Measurements from ENCODE around the gene EFNB1. TPM values are rescaled to one million over a fixed set of nuclear protein-coding genes. Genes with fewer than 3 reads are reported as not detected.

The EFNB1 gene
- total RNA-seq, 2 experiments from 2014 or later, result 2.9 to 3.1 TPM

- Mint-ChIP-seq H3K27ac (no peak overlapping the region), H3K9me3 (no peaks in the 10 kb centered on the region)
- CTCF ChIA-PET, result no interaction called here
Measured at GRCh38 chrX:68789966-68790365, 38.9 kb upstream of the EFNB1 start.

GRCh38 chrX:68792083-68792482, 36.7 kb upstream of the EFNB1 start:
- Mint-ChIP-seq H3K27me3 (no peaks in the 10 kb centered on the region), H3K27ac (no peak overlapping the region), H3K36me3 (ENCODE audit: low read depth) (no peaks in the 10 kb centered on the region), H3K4me3 (no peak overlapping the region), H3K4me1 (ENCODE audit: low read depth) (no peaks in the 10 kb centered on the region), H3K9me3 (no peaks in the 10 kb centered on the region)
- no peak overlapping the region for H3K27ac ChIP-seq (ENCODE audit: low read depth in 1 of 2, low read length in 2 of 2)
- H3K4me3 ChIP-seq (ENCODE audit: low read length), result no peak overlapping the region
- POLR2A ChIA-PET, result no interaction called here
- no peaks in the 10 kb centered on the region for H3K27me3 ChIP-seq (ENCODE audit: control insufficient read depth in 1 of 2, insufficient read depth in 2 of 2, low read length in 2 of 2)
- no peaks in the 10 kb centered on the region for H3K4me1 ChIP-seq (ENCODE audit: insufficient read depth, low read length)
- H3K36me3 ChIP-seq (ENCODE audit: insufficient read depth, low read length), result no peaks in the 10 kb centered on the region
- CTCF ChIA-PET, result interaction anchor here (1.1 kb wide), 1 partner anchor 15 kb away, joined by 3 read pairs; no protein-coding TSS in a partner anchor
- intact Hi-C loops (cut with DNase I, micrococcal nuclease), result no loop called here
- no peaks in the 10 kb centered on the region for H3K9me3 ChIP-seq (ENCODE audit: control insufficient read depth in 1 of 2, insufficient read depth in 1 of 2, low read length in 2 of 2)
- no peak for ATAC-seq (ENCODE audit: poor library complexity)
- DNase-seq, result peak in 1 of 14 experiments; percentile 15
- TF ChIP-seq, protein P1, sequence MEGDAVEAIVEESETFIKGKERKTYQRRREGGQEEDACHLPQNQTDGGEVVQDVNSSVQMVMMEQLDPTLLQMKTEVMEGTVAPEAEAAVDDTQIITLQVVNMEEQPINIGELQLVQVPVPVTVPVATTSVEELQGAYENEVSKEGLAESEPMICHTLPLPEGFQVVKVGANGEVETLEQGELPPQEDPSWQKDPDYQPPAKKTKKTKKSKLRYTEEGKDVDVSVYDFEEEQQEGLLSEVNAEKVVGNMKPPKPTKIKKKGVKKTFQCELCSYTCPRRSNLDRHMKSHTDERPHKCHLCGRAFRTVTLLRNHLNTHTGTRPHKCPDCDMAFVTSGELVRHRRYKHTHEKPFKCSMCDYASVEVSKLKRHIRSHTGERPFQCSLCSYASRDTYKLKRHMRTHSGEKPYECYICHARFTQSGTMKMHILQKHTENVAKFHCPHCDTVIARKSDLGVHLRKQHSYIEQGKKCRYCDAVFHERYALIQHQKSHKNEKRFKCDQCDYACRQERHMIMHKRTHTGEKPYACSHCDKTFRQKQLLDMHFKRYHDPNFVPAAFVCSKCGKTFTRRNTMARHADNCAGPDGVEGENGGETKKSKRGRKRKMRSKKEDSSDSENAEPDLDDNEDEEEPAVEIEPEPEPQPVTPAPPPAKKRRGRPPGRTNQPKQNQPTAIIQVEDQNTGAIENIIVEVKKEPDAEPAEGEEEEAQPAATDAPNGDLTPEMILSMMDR (IDR thresholded peaks at IDR 0.05), result no peak

More at GRCh38 chrX:68789966-68790365, 38.9 kb upstream of the EFNB1 start:
- H3K36me3 Mint-ChIP-seq (ENCODE audit: low read depth), result no peaks in the 10 kb centered on the region
- Histone ChIP-seq H3K4me1 (ENCODE audit: insufficient read depth, low read length) (no peaks in the 10 kb centered on the region), H3K27me3 (ENCODE audit: control insufficient read depth in 1 of 2, insufficient read depth in 2 of 2, low read length in 2 of 2) (no peaks in the 10 kb centered on the region), H3K9me3 (ENCODE audit: control insufficient read depth in 1 of 2, insufficient read depth in 1 of 2, low read length in 2 of 2) (no peaks in the 10 kb centered on the region), H3K4me3 (ENCODE audit: low read length) (no peak overlapping the region), H3K36me3 (ENCODE audit: insufficient read depth, low read length) (no peaks in the 10 kb centered on the region), H3K27ac (ENCODE audit: low read depth in 1 of 2, low read length in 2 of 2) (no peak overlapping the region)
- ATAC-seq (ENCODE audit: poor library complexity), result no peak
- H3K4me3 Mint-ChIP-seq, result no peak overlapping the region
- no peak for DNase-seq
- intact Hi-C loops (cut with DNase I, micrococcal nuclease), result no loop called here
- TF ChIP-seq, protein P1 (IDR thresholded peaks at IDR 0.05), result no peak
- POLR2A ChIA-PET, result no interaction called here
- no peaks in the 10 kb centered on the region for H3K27me3 Mint-ChIP-seq
- H3K4me1 Mint-ChIP-seq (ENCODE audit: low read depth), result no peaks in the 10 kb centered on the region

DNA sequence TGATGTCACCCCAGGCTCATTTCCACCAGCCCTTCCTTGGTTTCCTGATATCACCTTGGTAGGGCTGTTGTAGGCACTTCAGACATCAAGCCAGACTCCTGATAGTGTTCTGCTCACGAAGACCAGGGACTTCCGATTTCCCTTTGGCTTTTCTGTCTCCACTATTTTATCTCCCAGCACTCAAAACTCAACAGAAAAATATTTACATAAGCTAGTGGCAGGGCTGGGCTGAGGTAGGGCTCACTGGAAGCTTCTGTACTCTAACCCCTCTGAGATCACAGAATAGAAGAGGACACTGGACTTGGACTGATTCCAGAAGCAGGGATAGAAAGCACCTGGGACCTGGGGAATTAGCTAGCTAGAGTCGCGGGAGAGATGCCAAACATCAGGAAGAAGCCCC, 34.4 kb upstream of the EFNB1 start:
- Histone ChIP-seq H3K36me3 (ENCODE audit: insufficient read depth, low read length) (no peaks in the 10 kb centered on the region), H3K4me1 (ENCODE audit: insufficient read depth, low read length) (no peaks in the 10 kb centered on the region), H3K9me3 (ENCODE audit: control insufficient read depth in 1 of 2, insufficient read depth in 1 of 2, low read length in 2 of 2) (peaks cover 0 to 6% of the 10 kb centered on the region in 2 experiments), H3K27me3 (ENCODE audit: control insufficient read depth in 1 of 2, insufficient read depth in 2 of 2, low read length in 2 of 2) (no peaks in the 10 kb centered on the region), H3K4me3 (ENCODE audit: low read length) (no peak overlapping the region), H3K27ac (ENCODE audit: low read depth in 1 of 2, low read length in 2 of 2) (no peak overlapping the region)
- POLR2A ChIA-PET, result no interaction called here
- DNase-seq (no peak), ATAC-seq (ENCODE audit: poor library complexity) (no peak)
- Mint-ChIP-seq H3K9me3 (no peaks in the 10 kb centered on the region), H3K36me3 (ENCODE audit: low read depth) (no peaks in the 10 kb centered on the region), H3K27me3 (no peaks in the 10 kb centered on the region), H3K4me3 (no peak overlapping the region), H3K4me1 (ENCODE audit: low read depth) (no peaks in the 10 kb centered on the region), H3K27ac (no peak overlapping the region)
- intact Hi-C loops (cut with DNase I, micrococcal nuclease), result no loop called here
- CTCF ChIA-PET, result no interaction called here
- TF ChIP-seq, protein P1 (IDR thresholded peaks at IDR 0.05), result no peak

All from CD4-positive, alpha-beta T cell (primary cell).